GM12892 (cell line): Measurements from ENCODE around the gene XDH.

Experiments used
- POLR2A ChIP-seq: IDR thresholded peaks from 2 replicates; pipeline ENCODE4 v1.6.1; 2011; ENCODE audit warnings: low read depth, low read length, control low read depth
- POLR2AphosphoS5 ChIP-seq: IDR thresholded peaks from 2 replicates; pipeline ENCODE4 v1.6.1; 2011; ENCODE audit warnings: low read depth, low read length, control low read depth
- TAF1 ChIP-seq: IDR thresholded peaks from 2 replicates; pipeline ENCODE4 v1.6.1; 2011; ENCODE audit warnings: low read depth, mild to moderate bottlenecking, control low read depth, low read length, borderline replicate concordance

GRCh38 chr2:31287654-31288053, 126.9 kb downstream of the XDH start:
- TF ChIP-seq POLR2A: no peak
- TF ChIP-seq POLR2AphosphoS5: no peak
- TF ChIP-seq TAF1: no peak
